GM21423 (cell line): ENCODE results near the gene MPPED1.

ENCODE experiments used
- ATAC-seq: cut with Tn5 transposase; IDR thresholded peaks from one replicate; pipeline ENCODE4 v1.9.1; 2021; ENCODE audit warnings: mild to moderate bottlenecking, moderate library complexity; ENCODE audit not compliant: unreplicated experiment

Gene MPPED1

GRCh38 chr22:43446037-43446803 lies 34.4 kb downstream of the MPPED1 start:
- ATAC-seq = no peak

- no peak for ATAC-seq
These were observed 35.1 kb downstream of the MPPED1 start for GRCh38 chr22:43446916-43447315.

GRCh38 chr22:43447380-43447779 lies 35.6 kb downstream of the MPPED1 start:
- ATAC-seq = no peak

GRCh38 chr22:43448048-43448447 lies 36.2 kb downstream of the MPPED1 start:
- ATAC-seq = no peak

GRCh38 chr22:43449205-43449830 lies 37.5 kb downstream of the MPPED1 start:
- no peak for ATAC-seq

- no peak for ATAC-seq
These were observed 38.0 kb downstream of the MPPED1 start for GRCh38 chr22:43449831-43450225.

- ATAC-seq = no peak
These were observed 39.7 kb downstream of the MPPED1 start for GRCh38 chr22:43451371-43452050.

DNA sequence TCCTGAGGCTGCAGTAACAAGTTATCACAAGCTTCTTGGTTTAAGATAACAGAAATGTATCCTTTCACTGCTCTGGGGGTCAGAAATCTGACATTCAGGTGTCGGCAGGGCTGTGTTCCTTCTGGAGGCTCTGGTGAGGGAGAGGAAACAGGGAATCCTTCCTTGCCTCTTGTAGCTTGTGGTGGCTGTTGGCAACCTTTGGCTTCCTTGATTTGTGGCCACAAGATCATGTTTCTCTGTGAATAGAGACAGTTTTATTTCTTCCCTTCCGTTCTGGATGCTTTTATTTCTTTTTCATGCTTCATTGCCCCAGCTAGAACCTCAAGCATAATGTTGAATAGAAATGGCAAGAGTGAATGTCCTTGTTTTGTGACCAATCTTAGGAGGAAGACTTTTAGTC lies 44.0 kb downstream of the MPPED1 start:
- ATAC-seq = no peak

DNA sequence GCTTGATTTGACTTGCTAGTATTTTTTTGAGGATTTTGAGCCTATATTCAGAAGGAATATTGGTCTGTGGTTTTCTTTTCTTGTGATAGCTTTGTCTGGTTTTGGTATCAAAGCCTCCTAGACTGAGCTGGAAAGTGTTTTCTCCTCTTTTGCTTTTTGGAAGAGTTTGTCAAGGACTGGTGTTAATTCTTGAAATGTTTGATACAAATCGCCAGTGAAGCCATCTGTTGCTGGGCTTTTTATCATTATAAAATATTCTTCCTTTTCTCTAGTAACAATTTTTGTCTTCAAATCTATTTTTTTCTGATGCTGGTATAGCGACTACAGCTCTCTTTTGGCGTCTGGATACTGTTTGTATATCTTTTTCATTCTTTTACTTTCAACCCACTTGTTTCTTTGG lies 45.2 kb downstream of the MPPED1 start:
- no peak for ATAC-seq

GRCh38 chr22:43462701-43463100 lies 50.9 kb downstream of the MPPED1 start:
- no peak for ATAC-seq

DNA sequence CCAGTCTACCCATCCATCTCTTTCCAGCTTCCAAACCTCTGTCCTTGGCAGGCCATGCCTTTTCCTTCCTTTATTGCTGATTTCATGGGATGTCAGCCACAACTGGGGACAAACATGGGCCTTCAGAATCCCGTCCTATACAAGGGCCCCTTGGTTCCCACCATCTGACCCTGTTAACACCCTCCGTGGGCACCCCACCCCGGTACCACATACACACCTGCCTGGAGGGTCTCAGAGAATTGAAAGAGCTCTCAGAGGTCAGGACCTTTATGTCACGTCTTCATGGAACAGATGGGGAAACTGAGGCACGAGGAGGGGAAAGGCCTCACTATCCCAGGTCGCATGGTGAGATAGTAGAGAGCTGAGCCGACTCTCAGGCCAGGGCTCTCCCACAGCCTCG lies 53.0 kb downstream of the MPPED1 start:
- no peak for ATAC-seq

DNA sequence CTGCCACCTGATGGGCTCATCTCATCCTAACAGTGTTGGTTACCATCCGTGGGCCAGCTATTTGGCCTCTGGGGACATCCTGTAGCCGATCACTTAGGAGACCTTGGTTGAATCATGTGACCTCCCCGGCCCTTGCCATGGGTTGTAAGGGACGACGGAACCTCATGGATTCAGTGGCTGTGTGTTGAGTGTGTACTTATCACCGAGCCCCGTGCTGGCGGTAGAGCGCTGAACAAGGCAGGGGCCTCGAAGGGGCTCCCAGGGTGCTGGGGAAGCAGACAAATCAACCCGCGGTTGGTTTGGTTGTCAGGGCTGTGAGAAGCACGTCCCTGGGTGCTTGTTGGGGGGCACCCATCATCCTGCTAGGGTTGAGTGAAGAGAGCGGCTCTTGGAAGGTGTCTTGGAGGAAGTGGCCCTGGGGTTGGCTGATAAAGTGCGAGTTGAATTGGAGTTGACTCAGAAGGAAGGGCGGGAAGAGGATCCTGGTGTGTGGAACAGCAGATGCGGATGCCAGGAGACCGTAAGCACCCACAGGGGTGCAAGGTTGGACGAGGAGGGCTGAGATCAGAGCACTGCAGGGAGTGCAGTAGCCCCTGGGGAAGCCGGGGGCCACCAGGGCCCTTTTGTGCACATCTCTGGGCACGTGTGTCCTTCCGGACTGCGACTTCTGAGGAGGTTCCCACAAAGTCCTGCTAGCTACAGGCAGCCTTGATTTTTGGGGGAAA lies 53.6 kb downstream of the MPPED1 start:
- ATAC-seq = no peak

DNA sequence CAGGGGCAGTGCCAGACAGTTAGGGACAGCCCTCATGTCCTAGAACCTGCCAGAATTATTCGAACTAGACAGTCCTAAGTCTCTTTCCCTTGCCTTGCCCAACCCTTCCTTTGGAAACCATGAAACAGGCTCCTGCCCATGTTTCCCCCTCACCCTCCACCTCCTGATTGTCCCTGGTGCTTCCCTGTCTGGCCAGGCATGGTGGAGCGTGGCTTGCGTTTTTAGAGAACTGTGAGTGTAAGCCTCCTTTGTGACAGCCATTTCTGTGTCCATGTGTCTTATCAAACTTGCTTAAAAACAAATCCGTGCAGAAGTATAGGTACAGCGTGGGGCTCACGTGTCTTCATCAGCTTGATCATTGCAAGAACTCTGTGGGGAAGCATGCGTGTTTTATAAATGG lies 54.9 kb downstream of the MPPED1 start:
- ATAC-seq = no peak

DNA sequence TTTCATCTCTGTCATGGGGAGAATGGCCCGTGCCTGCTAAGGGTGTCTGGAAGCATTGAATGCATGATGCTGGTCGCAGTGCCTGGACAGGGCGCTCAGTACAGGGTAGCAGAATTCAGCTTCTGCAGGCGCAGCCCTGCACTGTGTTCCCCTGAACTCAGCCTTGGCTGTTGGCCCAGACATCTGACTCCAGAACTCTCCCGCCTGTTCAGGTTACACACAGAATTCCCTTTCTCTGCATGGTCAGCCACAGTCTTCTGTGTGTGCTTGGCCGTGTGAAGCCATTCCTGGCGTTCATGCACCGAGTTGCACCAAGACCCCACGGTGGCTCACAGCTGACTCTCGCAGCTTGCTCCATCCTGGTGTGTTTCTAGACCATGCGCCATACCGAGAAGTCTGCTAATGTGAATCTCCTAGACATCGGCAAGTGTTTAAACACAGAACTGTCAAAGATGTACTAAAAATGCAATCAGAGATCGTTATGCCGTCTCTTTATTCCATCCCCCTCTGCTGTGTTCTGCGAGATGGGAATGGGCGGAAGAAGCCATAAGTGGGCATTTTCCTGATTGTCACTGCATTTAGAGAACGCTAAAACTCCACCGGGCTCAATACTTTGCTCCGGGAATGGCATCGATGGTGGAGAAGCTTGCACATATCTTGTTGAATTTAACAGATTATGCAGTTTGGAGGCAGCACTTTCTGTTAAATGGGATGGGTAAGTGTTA lies 55.6 kb downstream of the MPPED1 start:
- no peak for ATAC-seq

- no peak for ATAC-seq
These were observed 58.4 kb downstream of the MPPED1 start for GRCh38 chr22:43470253-43470652.

DNA sequence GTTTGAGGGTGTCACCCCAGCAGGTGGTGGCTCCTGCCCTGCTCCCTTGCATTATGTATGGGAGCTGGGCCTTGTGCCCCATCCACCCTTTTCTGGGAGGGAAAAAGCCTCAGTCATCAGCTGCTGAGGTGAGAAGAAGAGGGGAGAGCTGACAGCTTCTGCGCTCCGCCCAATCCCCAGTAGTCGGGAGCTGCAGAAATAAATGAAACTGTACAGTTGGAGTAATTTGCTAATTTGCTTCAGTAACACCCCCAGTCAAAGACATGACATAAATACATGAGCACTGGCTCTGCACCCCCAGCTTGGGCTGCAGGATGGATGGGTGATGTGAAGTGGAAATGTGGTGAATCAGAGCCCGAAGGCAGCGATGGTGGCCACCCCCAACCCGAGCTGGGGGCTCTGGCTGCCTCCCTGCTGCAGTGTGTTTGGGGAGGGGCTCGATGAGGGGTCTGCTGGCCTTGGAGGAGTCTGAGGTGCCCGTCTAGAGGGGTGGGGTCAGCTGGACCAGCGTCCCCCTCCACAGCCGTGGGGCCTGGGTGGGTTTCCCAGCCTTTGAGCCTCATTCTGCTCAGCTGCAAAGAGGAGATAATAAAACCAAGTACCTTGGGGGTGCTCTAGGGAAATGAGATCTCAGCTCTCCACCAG lies 59.2 kb downstream of the MPPED1 start:
- ATAC-seq = no peak

- no peak for ATAC-seq
These were observed 59.9 kb downstream of the MPPED1 start for GRCh38 chr22:43471606-43472135.

GRCh38 chr22:43473031-43473430 lies 61.2 kb downstream of the MPPED1 start:
- no peak for ATAC-seq

DNA sequence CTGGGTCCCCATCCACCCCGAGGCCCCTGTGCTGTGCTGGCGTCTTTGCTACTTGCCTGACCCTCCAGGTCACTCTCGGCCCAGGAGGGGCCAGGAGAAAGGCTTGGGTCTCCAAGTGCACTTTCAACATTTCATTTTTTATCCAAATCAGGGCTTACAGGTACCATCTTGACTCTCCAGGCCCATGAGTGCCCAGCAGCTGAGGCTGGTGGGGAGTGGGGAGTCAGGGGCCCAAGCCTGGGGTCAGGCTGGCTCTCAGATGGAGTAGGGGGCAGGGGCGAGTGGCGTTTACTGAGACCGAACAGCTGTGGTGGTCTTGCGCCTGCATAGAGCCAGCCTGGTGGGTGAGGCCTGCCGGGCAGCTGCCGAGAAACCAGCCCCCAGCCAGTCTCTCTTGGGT lies 61.6 kb downstream of the MPPED1 start:
- ATAC-seq = no peak
